Measurements from ENCODE around the gene PHEX.
A peak's percentile ranks its signal among the peaks of the same experiment; 100 is the strongest.

The PHEX gene

GRCh38 chrX:22081475-22082092 is 49.5 kb downstream of the PHEX start:
- POLR2A ChIA-PET (ENCODE audit: low non-redundant PET) = no interaction called here
- H3K27ac ChIP-seq = no peak overlapping the region
- no peak for DNase-seq (ENCODE audit: low spot score)
- 0 out of 2 replicates have a peak, but pooled peaks have one; percentile 17 for TF ChIP-seq CTCF (conservative IDR thresholded peaks at IDR 0.05; ENCODE audit: low read depth)
- CTCF ChIA-PET = interaction anchor here (0.6 kb wide), 1 partner anchor 998 kb away, joined by 3 read pairs; no protein-coding TSS in a partner anchor

- DNase-seq (ENCODE audit: low spot score) = no peak
- ChIA-PET CTCF (interaction anchor here (0.7 kb wide), 1 partner anchor 33 kb away, joined by 4 read pairs; no protein-coding TSS in a partner anchor), POLR2A (ENCODE audit: low non-redundant PET) (no interaction called here)
- TF ChIP-seq CTCF (conservative IDR thresholded peaks at IDR 0.05; ENCODE audit: low read depth) = no peak
- no peak overlapping the region for H3K27ac ChIP-seq
Observed at GRCh38 chrX:22086003-22086402, 53.9 kb downstream of the PHEX start.

- POLR2A ChIA-PET (ENCODE audit: low non-redundant PET) = no interaction called here
Observed at GRCh38 chrX:22087011-22087557, 55.0 kb downstream of the PHEX start.

GRCh38 chrX:22088326-22088725 is 56.2 kb downstream of the PHEX start:
- H3K27ac ChIP-seq = no peak overlapping the region
- TF ChIP-seq CTCF (conservative IDR thresholded peaks at IDR 0.05; ENCODE audit: low read depth) = no peak
- no peak for DNase-seq (ENCODE audit: low spot score)
- ChIA-PET POLR2A (ENCODE audit: low non-redundant PET) (no interaction called here), CTCF (no interaction called here)

More at GRCh38 chrX:22087011-22087557, 55.0 kb downstream of the PHEX start:
- TF ChIP-seq CTCF (conservative IDR thresholded peaks at IDR 0.05; ENCODE audit: low read depth) = no peak
- DNase-seq (ENCODE audit: low spot score) = no peak
- CTCF ChIA-PET = no interaction called here
- no peak overlapping the region for H3K27ac ChIP-seq

- TF ChIP-seq CTCF (conservative IDR thresholded peaks at IDR 0.05; ENCODE audit: low read depth) = no peak
- no peak for DNase-seq (ENCODE audit: low spot score)
- ChIA-PET CTCF (interaction anchor here (0.6 kb wide), 1 partner anchor 156 kb away, joined by 3 read pairs; no protein-coding TSS in a partner anchor), POLR2A (ENCODE audit: low non-redundant PET) (no interaction called here)
- no peak overlapping the region for H3K27ac ChIP-seq
Observed at GRCh38 chrX:22090181-22090580, 58.1 kb downstream of the PHEX start.

- POLR2A ChIA-PET (ENCODE audit: low non-redundant PET) = no interaction called here
- DNase-seq (ENCODE audit: low spot score) = no peak
- TF ChIP-seq CTCF (conservative IDR thresholded peaks at IDR 0.05; ENCODE audit: low read depth) = no peak
- H3K27ac ChIP-seq = no peak overlapping the region
- CTCF ChIA-PET = no interaction called here
Observed at GRCh38 chrX:22093550-22093949, 61.4 kb downstream of the PHEX start.
